ENCODE results near the gene ODAD4.

GRCh38 chr17:41920580-41920955 is 9.8 kb upstream of the ODAD4 start:
- TF ChIP-seq CTCF (IDR thresholded peaks at IDR 0.05) (no peak), POLR2A (IDR thresholded peaks at IDR 0.05) (no peak)

Measured in tibial nerve (tissue), 3 donors.